ENCODE results near the gene SF3B4. TPM values are rescaled to one million over a fixed set of nuclear protein-coding genes. Genes with fewer than 3 reads are reported as not detected.

Gene SF3B4
- total and polyA plus RNA-seq, 2 of the 8 experiments (the other 6 are each of a cell fraction or from before 2014, with no cell fraction given), result 81.1 to 122 TPM

DNA sequence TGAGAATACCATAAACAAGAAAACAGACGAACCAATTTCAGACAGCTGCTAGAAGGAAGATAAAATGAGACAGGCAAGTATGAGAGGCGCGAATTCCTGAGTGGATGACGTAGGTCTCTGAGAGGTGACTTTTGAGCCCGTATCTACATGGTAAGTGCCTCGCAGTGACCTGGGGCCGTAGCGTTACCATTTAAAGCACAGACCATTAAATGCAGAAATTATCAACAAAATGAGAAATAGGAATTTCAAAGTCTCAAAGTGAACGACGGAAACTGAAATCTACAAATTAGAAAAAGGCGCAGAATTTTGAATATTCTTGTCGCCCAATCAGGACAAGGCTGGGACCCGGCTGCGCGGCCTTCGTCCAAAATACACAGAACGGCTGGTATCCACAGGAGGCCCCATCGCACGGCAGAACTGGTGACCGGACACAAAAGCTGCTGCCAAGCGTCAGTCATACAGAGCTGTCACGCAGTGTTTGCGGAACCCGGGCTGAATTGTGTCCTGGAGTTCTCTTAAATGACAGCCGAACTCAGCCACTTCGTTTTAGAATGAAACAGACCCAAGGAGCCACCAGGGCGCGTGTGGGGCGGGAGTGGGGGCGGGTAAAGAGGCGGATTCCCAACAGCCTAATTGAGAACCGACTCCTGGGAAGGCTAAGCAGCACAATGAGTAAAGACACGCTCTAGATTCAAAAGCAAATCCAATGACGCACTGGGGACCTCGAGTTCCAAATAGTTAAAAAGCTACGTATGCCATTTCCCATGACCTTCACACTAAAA lies 42.1 kb downstream of the SF3B4 start:
- no peak overlapping the region for H2AFZ ChIP-seq (ENCODE audit: low read length)
- POLR2A ChIA-PET (ENCODE audit: partially characterized antibody), result interaction anchor here (0.7 to 8.5 kb wide), 29 partner anchors 8 to 1726 kb away, joined by 3 to 278 read pairs (median 19); partner anchors contain the start of genes BOLA1, MTMR11, OTUD7B and PLEKHO1
- TF ChIP-seq, protein P1, sequence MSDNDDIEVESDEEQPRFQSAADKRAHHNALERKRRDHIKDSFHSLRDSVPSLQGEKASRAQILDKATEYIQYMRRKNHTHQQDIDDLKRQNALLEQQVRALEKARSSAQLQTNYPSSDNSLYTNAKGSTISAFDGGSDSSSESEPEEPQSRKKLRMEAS (IDR thresholded peaks at IDR 0.05), result peak; percentile 17; the same call in 1 of the 2 replicates
- no peak for TF ChIP-seq KDM1A (IDR thresholded peaks at IDR 0.05; ENCODE audit: borderline replicate concordance, low read length)
- peak; percentile 97 for TF ChIP-seq SAP30 (IDR thresholded peaks at IDR 0.05; ENCODE audit: insufficient read depth, insufficient replicate concordance, low read length)
- peak; percentile 63; the same call in 1 of the 2 replicates for TF ChIP-seq CHD1 (IDR thresholded peaks at IDR 0.05; ENCODE audit: low read depth, low read length)
- TF ChIP-seq KDM4A (IDR thresholded peaks at IDR 0.05; ENCODE audit: low read depth, low read length, severe bottlenecking), result peak; percentile 16
- peak; percentile 87 for TF ChIP-seq SP4 (IDR thresholded peaks at IDR 0.05; ENCODE audit: low read length)
- peak; percentile 24; the same call in 1 of the 2 replicates for TF ChIP-seq TEAD4 (IDR thresholded peaks at IDR 0.05; ENCODE audit: low read depth, low read length)
- TF ChIP-seq CHD2 (IDR thresholded peaks at IDR 0.05; ENCODE audit: low read length), result peak; percentile 20; the same call in 1 of the 2 replicates
- no peak for TF ChIP-seq SP1 (IDR thresholded peaks at IDR 0.05; ENCODE audit: low read depth, low read length)
- 0 out of 2 replicates have a peak, but pooled peaks have one; percentile 14 for TF ChIP-seq CREB1 (IDR thresholded peaks at IDR 0.05)
- TF ChIP-seq RAD21 (IDR thresholded peaks at IDR 0.05 in 1 of 2, conservative IDR thresholded peaks at IDR 0.05 in 1 of 2; ENCODE audit: low read depth in 2 of 2, low read length in 2 of 2), result no peak

More for the DNA sequence above, 42.1 kb downstream of the SF3B4 start:
- Histone ChIP-seq H3K9me3 (ENCODE audit: insufficient read depth in 2 of 2, low read depth in 1 of 2, low read length in 1 of 2) (no peaks in the 10 kb centered on the region), H3K23me2 (ENCODE audit: low read depth, low read length) (peaks cover 21% of the 10 kb centered on the region), H4K5ac (ENCODE audit: insufficient read length, low read depth, low read length) (no peak overlapping the region), H3K4me3 (ENCODE audit: extremely low read depth in 1 of 4, insufficient read depth in 2 of 4, low read depth in 3 of 4, low read length in 4 of 4) (peak overlapping the region; percentile 70 to 86 (median 78)), H3K79me1 (ENCODE audit: low read depth, low read length) (peaks cover 3% of the 10 kb centered on the region; the same call in 1 of the 2 replicates), H2BK5ac (ENCODE audit: low read depth, low read length) (peak overlapping the region; percentile 53), H3K4me2 (ENCODE audit: insufficient read depth in 1 of 2, low read depth in 2 of 2, low read length in 2 of 2) (peak overlapping the region; percentile 83 to 87), H2BK20ac (ENCODE audit: low read length) (no peak overlapping the region; the same call in 1 of the 2 replicates), H2BK15ac (ENCODE audit: low read length) (0 out of 2 replicates have a peak overlapping the region, but pooled peaks have one; percentile 9), H3K79me2 (ENCODE audit: control insufficient read depth in 1 of 2, insufficient read depth in 2 of 2, low read length in 2 of 2) (0 out of 4 replicates have a peak, but pooled peaks cover 0 to 4% of the 10 kb centered on the region in 2 experiments), H2BK12ac (ENCODE audit: low read depth, low read length) (no peak overlapping the region), H4K91ac (replicated peaks; ENCODE audit: insufficient read length, low read length) (peak overlapping the region; percentile 61), H3K56ac (replicated peaks; ENCODE audit: insufficient read length, low read depth, low read length) (peak overlapping the region; percentile 73), H4K8ac (ENCODE audit: extremely low read depth, insufficient read depth, low read length) (no peak overlapping the region; the same call in 1 of the 2 replicates), H3K14ac (ENCODE audit: insufficient read length) (no peak overlapping the region), H2BK120ac (replicated peaks; ENCODE audit: low read depth, low read length) (no peak overlapping the region), H3K4ac (replicated peaks; ENCODE audit: insufficient read length, low read depth, low read length) (peak overlapping the region; percentile 63), H3K27ac (ENCODE audit: low read depth, low read length) (peak overlapping the region; percentile 90), H3K9ac (replicated peaks in 1 of 4; ENCODE audit: extremely low read depth in 1 of 4, low read depth in 3 of 4, low read length in 3 of 4) (peak overlapping the region; percentile 88 to 98 (median 92)), H3K36me3 (ENCODE audit: control insufficient read depth in 2 of 4, insufficient read depth in 4 of 4, low read length in 3 of 4) (no peaks in the 10 kb centered on the region), H4K20me1 (replicated peaks in 1 of 2; ENCODE audit: control insufficient read depth in 1 of 2, insufficient read depth in 2 of 2, low read length in 2 of 2) (no peaks in the 10 kb centered on the region), H2AK5ac (ENCODE audit: low read depth, low read length) (no peak overlapping the region), H3K27me3 (replicated peaks in 1 of 4; ENCODE audit: control insufficient read depth in 3 of 4, extremely low read depth in 1 of 4, insufficient read depth in 3 of 4, low read length in 3 of 4) (no peaks in the 10 kb centered on the region), H3K4me1 (replicated peaks in 1 of 4; ENCODE audit: control insufficient read depth in 3 of 4, insufficient read depth in 4 of 4, low read length in 3 of 4) (peaks cover 0 to 5% (median 0%) of the 10 kb centered on the region in 4 experiments; a peak in 4 of 7 replicates), H3K23ac (ENCODE audit: insufficient read length) (no peak overlapping the region), H3K18ac (ENCODE audit: extremely low read depth, low read length) (peak overlapping the region; percentile 7; the same call in 1 of the 2 replicates)
- DNase-seq (ENCODE audit: low read depth in 1 of 2, low spot score in 2 of 2) (peak in 1 of 2 experiments; percentile 75), FAIRE-seq (no peak)
- CTCF ChIA-PET (ENCODE audit: partially characterized antibody), result interaction anchor here (0.8 kb wide), 1 partner anchor 76 kb away, joined by 4 read pairs; no protein-coding TSS in a partner anchor
- 2% methylated on average over 36 of the region's 36 CpGs; no CpG with 5 or more reads in 1 of the 2 experiments for WGBS, 2 experiments (ENCODE audit: extremely low coverage in 1 of 2, insufficient coverage in 1 of 2, insufficient read length in 1 of 2, insufficient replicate concordance in 2 of 2, low coverage in 1 of 2, low lambda C conversion rate in 2 of 2, missing lambda C conversion rate in 1 of 2)

All from H1 (cell line).